OCI-LY1 (cell line): ENCODE data around the gene THEM4.

Experiments used
- CTCF ChIP-seq: fragments of 200-600 bp; sonication (generic), shearing (Covaris generic); IDR thresholded peaks from 2 replicates; pipeline ENCODE4 v1.5.1; 2017; ENCODE audit warnings: mild to moderate bottlenecking, antibody characterized with exemption, low read length, moderate library complexity, mixed read lengths
- EZH2 ChIP-seq: fragments of 200-600 bp; sonication (generic), shearing (Covaris generic); IDR thresholded peaks from 2 replicates; pipeline ENCODE4 v1.8.0; 2017; ENCODE audit warnings: borderline replicate concordance, mixed run types, mild to moderate bottlenecking, antibody characterized with exemption, low read length, moderate library complexity, mixed read lengths

GRCh38 chr1:151833172-151833900 lies 76.0 kb downstream of the THEM4 start:
- TF ChIP-seq CTCF: no peak
- TF ChIP-seq EZH2: no peak
